HG03135 (cell line): ENCODE data around the gene PDE4C.

Source experiments
- ATAC-seq: cut with Tn5 transposase; IDR thresholded peaks from one replicate; pipeline ENCODE4 v1.9.1; 2021; ENCODE audit warnings: mild to moderate bottlenecking, moderate library complexity; ENCODE audit not compliant: unreplicated experiment

PDE4C gene

DNA sequence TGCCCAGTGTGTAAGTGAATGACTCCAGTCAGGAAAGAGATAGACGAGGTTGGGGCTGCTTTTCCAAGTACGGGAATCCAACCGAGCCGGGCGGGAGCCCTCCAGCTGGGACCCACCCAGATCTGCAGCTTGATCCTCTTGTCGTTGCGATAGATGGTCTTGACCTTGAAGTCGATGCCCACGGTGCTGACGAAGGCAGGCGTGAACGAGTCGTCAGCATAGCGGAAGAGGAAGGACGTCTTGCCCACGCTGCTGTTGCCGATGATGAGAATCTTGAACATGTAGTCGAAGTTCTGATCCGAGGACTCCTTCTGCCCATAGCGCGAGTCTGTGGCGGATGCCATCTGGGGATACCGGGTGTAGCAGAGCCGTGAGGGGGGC, 23.9 kb downstream of the PDE4C start:
- no peak for ATAC-seq

DNA sequence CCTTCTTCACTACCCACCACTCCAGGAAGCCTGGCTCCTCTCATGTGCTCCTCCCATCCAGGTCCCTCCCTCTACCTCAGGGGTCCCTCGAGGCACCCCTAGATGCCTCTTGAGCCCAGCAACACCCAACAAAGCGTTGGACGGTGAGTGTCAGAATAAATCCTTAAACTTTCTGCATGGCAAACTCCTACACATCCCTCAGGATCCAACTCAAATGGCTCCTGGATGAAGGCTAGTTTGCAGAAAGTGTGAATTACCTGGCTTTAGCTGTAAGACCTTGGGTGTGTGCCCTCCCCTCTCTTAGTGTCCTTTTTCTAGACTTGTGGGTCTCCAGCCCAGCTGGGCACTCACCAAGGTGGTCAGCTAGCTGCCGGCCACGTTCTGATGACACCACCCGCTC, 27.9 kb downstream of the PDE4C start:
- ATAC-seq = no peak

DNA sequence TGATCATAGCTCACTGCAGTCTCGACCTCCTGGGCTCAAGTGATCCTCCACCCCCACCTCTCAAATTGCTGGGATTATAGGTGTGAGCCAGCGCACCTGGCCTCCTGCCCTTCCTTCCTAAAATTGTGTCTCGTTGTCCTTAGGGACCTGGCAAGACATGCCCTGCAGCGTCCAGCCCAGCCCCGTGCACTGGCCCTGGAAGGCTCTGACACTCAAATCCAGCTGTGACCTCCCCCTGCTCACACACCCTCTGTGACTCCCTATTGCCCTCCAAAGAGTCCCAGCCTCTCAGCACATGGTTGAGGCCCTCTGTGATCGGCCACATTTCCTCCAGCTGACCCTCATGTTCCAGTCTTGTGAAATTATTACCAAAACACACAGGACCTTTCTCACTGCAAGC, 28.3 kb downstream of the PDE4C start:
- no peak for ATAC-seq

DNA sequence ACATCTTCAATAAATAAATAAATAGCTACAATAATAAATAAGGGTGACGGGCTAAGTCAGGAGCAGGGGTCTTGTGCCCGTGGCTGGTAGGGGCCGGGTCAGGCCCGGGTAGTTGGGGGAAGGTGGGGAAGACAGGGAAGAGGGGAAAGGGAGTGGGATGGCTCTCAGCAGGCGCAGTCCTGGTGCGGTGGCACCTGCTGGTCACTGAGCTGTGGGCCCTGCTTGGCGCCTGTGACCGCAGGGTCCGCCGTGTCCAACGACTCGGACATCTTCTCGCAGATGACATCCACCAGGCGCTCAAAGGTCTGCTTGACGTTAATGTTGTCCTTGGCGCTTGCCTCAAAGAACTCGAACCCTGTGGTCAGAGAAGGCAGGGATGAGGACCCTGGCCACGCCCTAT, 28.9 kb downstream of the PDE4C start:
- ATAC-seq = no peak

DNA sequence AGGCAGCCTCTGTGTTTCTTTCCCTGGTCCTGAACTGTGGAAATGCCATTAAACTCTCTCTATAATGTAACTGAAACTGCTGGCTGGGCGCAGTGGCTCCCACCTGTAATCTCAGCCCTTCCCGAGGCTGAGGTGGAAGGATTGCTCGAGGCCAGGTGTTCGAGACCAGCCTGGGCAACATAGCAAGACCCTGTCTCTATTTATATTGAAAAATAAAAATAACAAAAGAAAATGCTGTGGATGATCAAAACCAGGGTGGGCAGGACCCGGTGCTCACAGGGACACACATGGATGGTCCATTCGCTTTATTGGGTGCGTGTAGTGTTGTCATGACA, 29.8 kb downstream of the PDE4C start:
- ATAC-seq = no peak

DNA sequence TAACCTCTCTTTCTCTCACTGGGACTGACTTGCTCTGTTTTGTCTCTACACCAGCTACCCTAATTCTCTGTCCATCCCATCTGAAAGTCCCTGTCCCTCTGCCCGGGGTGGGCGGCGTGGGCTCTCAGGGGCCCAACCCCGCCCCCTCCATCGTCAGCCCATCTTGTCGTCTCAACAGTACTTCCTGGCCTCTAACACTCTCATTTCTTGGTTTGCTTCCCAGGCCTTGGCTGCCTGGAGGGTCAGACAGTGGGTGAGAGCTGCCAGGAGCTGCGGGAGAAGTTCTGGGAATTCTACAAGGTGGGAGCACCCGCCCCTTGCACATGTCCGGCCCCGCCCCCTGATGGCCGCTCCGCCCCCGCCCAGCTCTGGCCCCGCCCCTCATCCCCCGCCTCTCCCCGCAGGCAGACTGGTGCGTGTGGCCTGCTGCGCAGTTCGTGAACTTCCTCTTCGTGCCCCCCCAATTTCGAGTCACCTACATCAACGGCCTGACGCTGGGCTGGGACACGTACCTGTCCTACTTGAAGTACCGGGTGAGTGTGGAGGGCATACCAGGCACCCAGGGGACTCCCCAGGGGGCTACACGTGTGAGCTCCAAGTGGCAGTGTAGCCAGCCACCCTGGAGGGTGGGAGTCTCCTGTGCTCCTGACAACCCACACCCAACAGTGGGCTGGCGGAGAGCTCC, 31.5 kb downstream of the PDE4C start:
- no peak for ATAC-seq

DNA sequence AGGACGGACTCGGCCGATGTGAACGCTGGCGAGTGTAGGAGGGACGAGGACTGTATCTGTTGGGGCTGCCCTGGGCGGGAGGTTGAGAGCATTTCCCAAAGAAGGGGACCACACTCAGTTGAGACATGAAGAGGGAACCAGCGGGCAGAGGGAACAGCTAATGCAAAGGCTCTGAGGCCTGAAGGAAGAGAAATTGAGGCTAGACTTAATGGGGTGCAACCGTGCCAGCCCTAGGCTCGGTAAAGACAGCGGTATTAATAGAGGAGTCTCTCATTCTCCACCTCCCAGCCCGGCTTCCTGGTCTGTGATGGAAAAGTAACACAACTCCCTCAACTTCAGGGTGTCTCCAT, 32.1 kb downstream of the PDE4C start:
- no peak for ATAC-seq

DNA sequence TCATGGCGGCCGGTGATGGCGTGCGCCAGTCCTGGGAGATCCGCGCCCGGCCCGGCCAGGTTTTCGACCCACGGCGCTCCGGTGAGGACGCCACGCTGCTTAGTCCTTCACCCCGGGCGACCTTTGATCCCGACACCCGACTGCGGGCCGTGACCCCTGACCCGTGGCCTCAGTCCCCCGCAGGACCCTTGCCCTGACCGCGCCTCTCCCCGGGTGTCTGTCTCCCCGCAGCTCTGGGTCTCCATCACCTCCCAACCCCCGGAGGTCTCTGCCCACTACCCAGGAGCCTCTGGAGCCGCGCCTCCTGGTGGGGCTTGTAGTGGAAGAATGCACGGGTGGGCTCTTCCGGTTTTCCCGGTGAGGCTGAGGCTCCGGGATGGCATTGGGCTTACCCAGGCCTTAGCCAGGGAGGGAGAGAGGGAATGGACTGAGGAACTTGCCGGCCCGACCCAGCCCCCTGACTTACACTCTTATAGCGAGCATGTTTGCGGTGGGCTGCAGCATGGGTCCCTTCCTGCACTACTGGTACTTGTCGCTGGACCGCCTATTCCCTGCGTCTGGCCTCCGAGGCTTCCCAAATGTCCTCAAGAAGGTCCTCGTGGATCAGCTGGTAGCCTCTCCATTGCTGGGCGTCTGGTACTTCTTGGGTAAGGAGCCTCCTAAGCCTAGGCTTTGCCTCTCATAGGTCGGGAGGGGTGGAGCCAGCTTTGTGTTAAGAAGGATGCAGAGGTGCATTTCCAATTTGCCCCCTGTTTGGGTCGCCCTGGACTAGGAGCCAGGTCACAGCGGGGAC, 32.7 kb downstream of the PDE4C start:
- ATAC-seq = no peak

DNA sequence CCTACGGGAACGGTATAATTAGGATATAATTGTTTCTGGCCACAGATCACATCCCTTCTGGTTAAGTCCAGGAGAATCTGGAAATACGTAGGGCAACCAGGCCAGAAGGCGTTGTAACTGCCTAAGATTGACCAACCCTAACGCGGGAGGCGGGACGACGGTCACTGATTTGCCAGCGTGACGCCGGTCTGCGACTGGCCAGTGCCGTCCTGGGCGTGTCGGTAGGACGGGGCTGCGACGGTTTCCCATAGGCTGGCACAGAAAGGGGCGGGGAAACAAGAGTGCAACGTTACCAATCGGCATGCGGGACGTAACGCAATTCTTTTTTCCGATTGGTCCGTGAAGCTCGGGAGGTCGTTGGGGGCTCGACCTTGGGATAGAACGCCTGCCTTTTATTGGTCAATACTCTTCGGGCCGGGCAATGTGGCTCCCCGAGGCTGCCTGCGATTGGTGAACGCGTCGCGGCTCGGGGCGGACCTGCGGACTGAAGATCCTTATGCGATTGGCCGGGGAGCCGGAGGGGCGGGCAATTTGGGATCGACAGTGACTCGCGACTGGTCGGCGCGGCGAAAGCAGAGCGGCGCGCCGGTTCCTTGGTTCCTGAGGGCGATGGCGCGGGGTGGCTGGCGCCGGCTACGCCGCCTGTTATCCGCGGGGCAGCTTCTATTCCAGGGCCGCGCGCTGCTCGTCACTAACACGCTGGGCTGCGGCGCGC, 33.4 kb downstream of the PDE4C start, which contains the start of gene MPV17L2:
Gene MPV17L2 (plus strand): TSS at position 546 of the 715 bp plus-strand sequence. CDS start 64 bp downstream, at position 610.
- peak; percentile 84 for ATAC-seq

DNA sequence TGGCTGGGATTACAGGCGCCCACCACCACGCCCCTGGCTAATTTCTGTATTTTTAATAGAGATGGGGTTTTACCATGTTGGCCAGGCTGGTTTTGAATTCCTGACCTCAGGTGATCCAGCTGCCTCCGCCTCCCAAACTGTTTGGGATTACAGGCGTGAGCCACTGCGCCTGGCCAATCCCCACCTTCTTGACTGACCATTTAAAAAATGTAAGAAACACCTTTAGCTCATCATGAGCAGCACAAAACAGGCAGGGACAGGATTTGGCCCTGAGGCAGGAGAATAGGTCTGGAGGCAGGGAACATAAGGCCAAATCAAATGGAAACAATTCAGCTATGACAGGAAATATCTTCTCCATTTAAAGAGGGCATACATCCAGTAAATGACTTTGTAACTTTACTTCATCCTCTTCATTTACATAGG, 34.6 kb downstream of the PDE4C start:
- ATAC-seq = no peak

DNA sequence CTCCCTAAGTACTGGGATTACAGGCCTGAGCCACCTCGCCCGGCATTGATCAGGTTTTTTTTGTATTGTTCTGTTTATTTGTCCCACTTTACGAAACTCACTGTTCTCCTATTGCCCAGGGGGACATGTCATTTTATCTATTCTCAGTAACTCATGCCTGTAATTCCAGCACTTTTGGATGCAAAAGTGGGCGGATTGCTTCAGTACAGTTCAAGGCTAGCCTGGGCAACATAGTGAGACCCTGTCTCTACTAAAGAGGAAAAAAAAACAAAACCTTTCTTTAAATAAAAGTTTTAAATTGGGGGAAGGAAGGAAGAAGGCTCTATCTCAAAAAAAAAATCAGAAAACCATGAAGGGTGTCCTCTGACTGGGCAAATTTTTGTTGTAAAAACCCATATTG, 36.0 kb downstream of the PDE4C start:
- no peak for ATAC-seq

DNA sequence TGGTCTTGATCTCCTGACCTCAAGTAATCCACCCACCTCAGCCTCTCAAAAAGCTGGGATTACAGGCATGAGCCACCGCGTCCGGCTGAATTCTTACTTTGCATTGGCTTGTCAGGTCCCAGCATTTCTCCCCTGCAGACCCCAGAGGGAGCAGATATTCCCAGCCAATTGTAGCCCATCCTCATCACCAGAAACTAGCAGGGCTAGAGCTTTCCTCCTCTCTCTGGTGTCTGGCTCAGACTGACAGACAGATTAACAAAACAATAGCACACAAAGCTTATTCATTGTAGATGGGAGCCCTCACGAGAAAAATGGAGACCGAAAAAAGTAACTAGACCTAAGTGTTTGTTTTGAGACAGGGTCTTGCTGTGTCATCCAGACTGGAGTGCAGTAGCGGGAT, 40.7 kb downstream of the PDE4C start:
- no peak for ATAC-seq

DNA sequence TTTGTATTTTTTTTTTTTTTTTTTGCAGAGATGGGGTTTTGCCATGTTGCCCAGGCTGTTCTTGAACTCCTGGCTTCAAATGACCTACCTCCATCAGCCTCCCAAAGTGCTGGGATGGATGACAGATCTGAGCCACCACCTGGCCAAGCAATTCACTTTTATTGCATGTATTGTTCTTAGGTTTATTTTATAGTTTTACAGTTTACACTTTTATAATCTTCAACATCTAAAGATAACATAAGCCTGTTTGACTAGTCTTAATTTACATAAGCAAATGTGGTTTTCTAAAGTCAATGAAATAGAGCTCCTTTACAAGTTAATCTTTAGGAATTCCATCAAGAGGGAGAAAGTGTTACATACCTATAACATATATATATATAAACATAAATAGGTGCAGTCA, 42.7 kb downstream of the PDE4C start:
- no peak for ATAC-seq

DNA sequence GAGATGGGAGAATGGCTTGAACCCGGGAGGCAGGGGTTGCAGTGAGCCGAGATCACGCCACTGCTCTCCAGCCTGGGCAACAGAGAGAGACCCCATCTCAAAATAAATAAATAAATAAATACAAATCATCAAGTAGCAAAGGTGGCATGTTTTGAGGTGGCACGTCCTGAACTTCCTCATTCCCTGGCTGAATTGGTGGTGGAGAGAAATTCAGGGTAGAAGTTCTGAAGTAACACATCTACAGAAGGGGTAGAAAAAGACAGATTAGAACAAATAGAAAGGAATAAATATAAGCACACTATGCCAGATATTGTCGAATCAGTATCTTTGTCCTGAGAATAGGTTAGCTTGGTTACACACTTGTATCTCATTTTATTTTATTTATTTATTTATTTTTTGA, 46.3 kb downstream of the PDE4C start:
- no peak for ATAC-seq

DNA sequence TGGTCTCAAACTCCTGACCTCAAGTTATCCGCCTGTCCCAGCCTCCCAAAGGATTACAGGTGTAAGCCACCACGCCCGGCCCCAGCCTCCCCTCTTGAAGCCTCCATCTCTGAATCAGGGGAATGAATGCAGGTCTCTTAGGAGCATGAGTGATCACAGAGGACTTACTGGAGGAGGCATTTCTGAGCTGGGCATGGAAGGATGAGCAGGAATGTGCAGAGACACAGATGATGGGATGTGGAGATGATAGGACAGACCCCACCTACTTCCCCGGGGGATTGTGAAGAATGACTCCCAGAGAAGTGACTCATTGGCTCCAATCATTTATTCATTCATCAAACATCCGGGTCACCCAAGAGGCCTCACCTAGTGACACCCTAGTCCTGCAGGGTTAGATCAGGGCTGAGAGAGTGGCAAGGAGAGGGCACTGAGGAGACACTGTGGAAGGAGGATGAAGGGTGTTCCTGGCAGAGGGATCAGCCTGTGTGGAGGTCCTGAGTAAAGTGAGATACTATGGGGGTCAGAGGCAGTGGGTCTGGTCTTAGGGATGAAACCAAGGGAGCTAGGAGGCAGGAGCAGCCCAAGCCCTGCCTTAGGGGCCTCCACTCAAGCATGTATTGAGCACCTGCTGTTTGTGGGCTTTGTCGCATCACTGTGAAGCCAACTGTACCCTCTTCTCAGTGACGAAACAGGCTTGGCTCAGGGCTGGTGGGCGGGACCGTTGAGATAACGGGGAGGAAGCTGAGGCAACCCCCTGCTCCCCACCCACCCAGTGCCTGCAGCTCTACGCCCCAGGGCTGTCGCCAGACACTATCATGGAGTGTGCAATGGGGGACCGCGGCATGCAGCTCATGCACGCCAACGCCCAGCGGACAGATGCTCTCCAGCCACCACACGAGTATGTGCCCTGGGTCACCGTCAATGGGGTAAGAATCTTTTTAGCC, 49.6 kb downstream of the PDE4C start:
- no peak for ATAC-seq

DNA sequence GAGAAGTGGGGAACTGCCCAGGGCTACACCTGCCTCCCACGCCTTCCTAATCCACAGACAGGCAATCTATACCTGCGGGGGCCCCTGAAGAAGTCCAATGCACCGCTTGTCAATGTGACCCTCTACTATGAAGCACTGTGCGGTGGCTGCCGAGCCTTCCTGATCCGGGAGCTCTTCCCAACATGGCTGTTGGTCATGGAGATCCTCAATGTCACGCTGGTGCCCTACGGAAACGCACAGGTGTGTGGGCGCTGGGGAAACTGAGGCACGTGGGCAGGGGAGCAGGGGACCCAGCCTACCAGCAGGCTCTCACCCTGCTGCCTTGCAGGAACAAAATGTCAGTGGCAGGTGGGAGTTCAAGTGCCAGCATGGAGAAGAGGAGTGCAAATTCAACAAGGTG, 51.3 kb downstream of the PDE4C start:
- ATAC-seq = no peak
